ENCODE data around the gene ANP32B.

The ANP32B gene

GRCh38 chr9:97982683-97983588 lies at the start of gene ANP32B:
Gene ANP32B, plus strand, starts transcription at chr9:97983341. Its CDS starts 215 bp downstream, at chr9:97983556.
- Histone ChIP-seq H3K27ac (ENCODE audit: low read depth, low read length) (peak within 1 kb of the TSS; percentile 97; the same call in 1 of the 2 replicates), H3K4me3 (ENCODE audit: low read depth, low read length) (peak within 1 kb of the TSS; percentile 91), H3K9me3 (ENCODE audit: control insufficient read depth, insufficient read depth, low read depth, low read length) (no peaks in the 10 kb centered on the region), H3K9ac (ENCODE audit: low read length) (peak within 1 kb of the TSS; percentile 96), H3K27me3 (ENCODE audit: control insufficient read depth, insufficient read depth, low read length) (peaks cover 68% of the 10 kb centered on the region), H3K36me3 (ENCODE audit: control insufficient read depth, insufficient read depth, low read length) (no peaks in the 10 kb centered on the region), H3K4me1 (ENCODE audit: control insufficient read depth, insufficient read depth, low read length) (peaks cover 4% of the 10 kb centered on the region; the same call in 1 of the 2 replicates)

- Histone ChIP-seq H3K27ac (ENCODE audit: low read depth, low read length) (no peak overlapping the region), H3K9ac (ENCODE audit: low read length) (no peak overlapping the region), H3K4me1 (ENCODE audit: control insufficient read depth, insufficient read depth, low read length) (peaks cover 3% of the 10 kb centered on the region; the same call in 1 of the 2 replicates), H3K36me3 (ENCODE audit: control insufficient read depth, insufficient read depth, low read length) (no peaks in the 10 kb centered on the region), H3K9me3 (ENCODE audit: control insufficient read depth, insufficient read depth, low read depth, low read length) (no peaks in the 10 kb centered on the region), H3K27me3 (ENCODE audit: control insufficient read depth, insufficient read depth, low read length) (peaks cover 84% of the 10 kb centered on the region), H3K4me3 (ENCODE audit: low read depth, low read length) (no peak overlapping the region)
Observed at GRCh38 chr9:97934321-97935115, 48.6 kb upstream of the ANP32B start.

GRCh38 chr9:97935276-97935675 lies 47.9 kb upstream of the ANP32B start:
- Histone ChIP-seq H3K9ac (ENCODE audit: low read length) (no peak overlapping the region), H3K9me3 (ENCODE audit: control insufficient read depth, insufficient read depth, low read depth, low read length) (no peaks in the 10 kb centered on the region), H3K27me3 (ENCODE audit: control insufficient read depth, insufficient read depth, low read length) (peaks cover 84% of the 10 kb centered on the region), H3K36me3 (ENCODE audit: control insufficient read depth, insufficient read depth, low read length) (no peaks in the 10 kb centered on the region), H3K4me1 (ENCODE audit: control insufficient read depth, insufficient read depth, low read length) (peaks cover 3% of the 10 kb centered on the region; the same call in 1 of the 2 replicates), H3K4me3 (ENCODE audit: low read depth, low read length) (no peak overlapping the region), H3K27ac (ENCODE audit: low read depth, low read length) (no peak overlapping the region)

- Histone ChIP-seq H3K27me3 (ENCODE audit: control insufficient read depth, insufficient read depth, low read length) (peaks cover 84% of the 10 kb centered on the region), H3K27ac (ENCODE audit: low read depth, low read length) (no peak overlapping the region), H3K4me3 (ENCODE audit: low read depth, low read length) (no peak overlapping the region), H3K9ac (ENCODE audit: low read length) (no peak overlapping the region), H3K9me3 (ENCODE audit: control insufficient read depth, insufficient read depth, low read depth, low read length) (no peaks in the 10 kb centered on the region), H3K36me3 (ENCODE audit: control insufficient read depth, insufficient read depth, low read length) (no peaks in the 10 kb centered on the region), H3K4me1 (ENCODE audit: control insufficient read depth, insufficient read depth, low read length) (peaks cover 3% of the 10 kb centered on the region; the same call in 1 of the 2 replicates)
Observed at GRCh38 chr9:97936998-97937397, 46.1 kb upstream of the ANP32B start.

- Histone ChIP-seq H3K27me3 (ENCODE audit: control insufficient read depth, insufficient read depth, low read length) (peaks cover 92% of the 10 kb centered on the region), H3K4me1 (ENCODE audit: control insufficient read depth, insufficient read depth, low read length) (peaks cover 3% of the 10 kb centered on the region; the same call in 1 of the 2 replicates), H3K36me3 (ENCODE audit: control insufficient read depth, insufficient read depth, low read length) (no peaks in the 10 kb centered on the region), H3K27ac (ENCODE audit: low read depth, low read length) (no peak within 1 kb of the TSS), H3K9me3 (ENCODE audit: control insufficient read depth, insufficient read depth, low read depth, low read length) (no peaks in the 10 kb centered on the region), H3K9ac (ENCODE audit: low read length) (no peak within 1 kb of the TSS), H3K4me3 (ENCODE audit: low read depth, low read length) (no peak within 1 kb of the TSS)
Observed at GRCh38 chr9:97938081-97938644, 45.0 kb upstream of the ANP32B start, which contains the start of gene HEMGN. Gene HEMGN, minus strand, starts transcription at chr9:97938172. Its CDS starts 36 bp downstream, at chr9:97938136.

DNA sequence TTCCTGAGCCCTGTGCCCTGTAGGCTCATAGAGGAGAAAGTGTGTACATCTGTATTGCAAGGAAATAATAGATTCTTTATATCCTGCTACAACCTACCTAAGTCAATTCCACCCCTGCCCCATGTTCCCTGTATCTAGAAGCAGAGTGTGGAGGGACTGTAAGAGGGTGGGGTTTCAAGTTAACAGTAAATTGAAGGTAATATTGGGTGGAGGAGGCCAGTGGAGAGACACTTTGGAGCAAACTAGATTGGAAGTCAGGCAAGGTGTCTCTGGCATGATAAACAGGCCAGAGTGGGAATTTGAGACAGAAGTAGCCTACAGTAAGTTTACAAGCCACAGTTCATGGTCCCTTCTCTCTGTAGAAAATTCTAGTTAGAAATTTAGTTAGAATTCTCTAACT lies 42.9 kb upstream of the ANP32B start:
- Histone ChIP-seq H3K4me3 (ENCODE audit: low read depth, low read length) (no peak overlapping the region), H3K9ac (ENCODE audit: low read length) (no peak overlapping the region), H3K27me3 (ENCODE audit: control insufficient read depth, insufficient read depth, low read length) (peaks cover 93% of the 10 kb centered on the region), H3K4me1 (ENCODE audit: control insufficient read depth, insufficient read depth, low read length) (no peaks in the 10 kb centered on the region), H3K9me3 (ENCODE audit: control insufficient read depth, insufficient read depth, low read depth, low read length) (no peaks in the 10 kb centered on the region), H3K36me3 (ENCODE audit: control insufficient read depth, insufficient read depth, low read length) (no peaks in the 10 kb centered on the region), H3K27ac (ENCODE audit: low read depth, low read length) (no peak overlapping the region)

DNA sequence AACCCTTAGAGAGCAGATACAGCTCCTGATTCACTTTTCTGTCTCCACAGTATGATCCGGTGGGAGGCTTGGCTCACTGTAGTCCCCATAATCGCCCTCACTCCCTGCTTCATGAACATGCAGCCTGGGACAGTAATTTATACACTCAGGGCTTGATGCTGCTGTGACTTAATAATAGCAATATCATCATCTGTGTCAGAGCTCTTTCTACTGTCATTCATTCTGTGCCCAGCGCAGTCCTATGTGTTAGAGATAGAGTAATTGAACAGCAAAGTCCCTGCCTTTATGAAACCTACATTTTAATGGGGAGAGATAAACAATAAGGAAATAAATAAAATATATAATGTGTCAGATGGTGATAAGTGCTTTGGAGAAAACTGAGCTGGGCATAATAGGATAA lies 42.4 kb upstream of the ANP32B start:
- Histone ChIP-seq H3K36me3 (ENCODE audit: control insufficient read depth, insufficient read depth, low read length) (no peaks in the 10 kb centered on the region), H3K4me3 (ENCODE audit: low read depth, low read length) (no peak overlapping the region), H3K27me3 (ENCODE audit: control insufficient read depth, insufficient read depth, low read length) (peaks cover 88% of the 10 kb centered on the region), H3K4me1 (ENCODE audit: control insufficient read depth, insufficient read depth, low read length) (no peaks in the 10 kb centered on the region), H3K9ac (ENCODE audit: low read length) (no peak overlapping the region), H3K27ac (ENCODE audit: low read depth, low read length) (no peak overlapping the region), H3K9me3 (ENCODE audit: control insufficient read depth, insufficient read depth, low read depth, low read length) (no peaks in the 10 kb centered on the region)

- Histone ChIP-seq H3K9me3 (ENCODE audit: control insufficient read depth, insufficient read depth, low read depth, low read length) (no peaks in the 10 kb centered on the region), H3K27me3 (ENCODE audit: control insufficient read depth, insufficient read depth, low read length) (peaks cover 82% of the 10 kb centered on the region), H3K4me3 (ENCODE audit: low read depth, low read length) (no peak overlapping the region), H3K36me3 (ENCODE audit: control insufficient read depth, insufficient read depth, low read length) (no peaks in the 10 kb centered on the region), H3K27ac (ENCODE audit: low read depth, low read length) (no peak overlapping the region), H3K4me1 (ENCODE audit: control insufficient read depth, insufficient read depth, low read length) (no peaks in the 10 kb centered on the region), H3K9ac (ENCODE audit: low read length) (no peak overlapping the region)
Observed at GRCh38 chr9:97941323-97941722, 41.8 kb upstream of the ANP32B start.

- Histone ChIP-seq H3K36me3 (ENCODE audit: control insufficient read depth, insufficient read depth, low read length) (no peaks in the 10 kb centered on the region), H3K4me3 (ENCODE audit: low read depth, low read length) (no peak overlapping the region), H3K4me1 (ENCODE audit: control insufficient read depth, insufficient read depth, low read length) (no peaks in the 10 kb centered on the region), H3K9ac (ENCODE audit: low read length) (no peak overlapping the region), H3K9me3 (ENCODE audit: control insufficient read depth, insufficient read depth, low read depth, low read length) (no peaks in the 10 kb centered on the region), H3K27me3 (ENCODE audit: control insufficient read depth, insufficient read depth, low read length) (peaks cover 65% of the 10 kb centered on the region), H3K27ac (ENCODE audit: low read depth, low read length) (no peak overlapping the region)
Observed at GRCh38 chr9:97943308-97943855, 39.8 kb upstream of the ANP32B start.

DNA sequence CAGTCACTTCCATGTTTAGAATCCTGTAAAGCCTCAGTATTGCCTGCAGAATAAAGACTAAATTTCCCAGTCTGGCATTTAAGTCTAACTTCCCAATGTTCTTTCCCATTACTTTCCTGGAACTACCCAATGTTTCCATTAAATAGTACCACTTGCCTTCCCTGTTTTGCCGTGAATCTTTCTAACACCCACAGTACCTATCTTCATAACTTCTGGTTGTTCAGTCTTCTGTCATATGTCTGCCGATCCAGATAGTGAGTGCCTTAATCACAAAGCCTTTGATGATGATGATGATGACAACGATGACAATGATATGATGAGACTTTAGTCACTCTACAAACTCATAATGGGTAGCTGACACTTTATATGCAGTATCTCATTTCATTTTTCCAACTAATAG lies 38.5 kb upstream of the ANP32B start:
- Histone ChIP-seq H3K9me3 (ENCODE audit: control insufficient read depth, insufficient read depth, low read depth, low read length) (no peaks in the 10 kb centered on the region), H3K27me3 (ENCODE audit: control insufficient read depth, insufficient read depth, low read length) (peaks cover 53% of the 10 kb centered on the region), H3K9ac (ENCODE audit: low read length) (no peak overlapping the region), H3K36me3 (ENCODE audit: control insufficient read depth, insufficient read depth, low read length) (no peaks in the 10 kb centered on the region), H3K4me1 (ENCODE audit: control insufficient read depth, insufficient read depth, low read length) (no peaks in the 10 kb centered on the region), H3K27ac (ENCODE audit: low read depth, low read length) (no peak overlapping the region), H3K4me3 (ENCODE audit: low read depth, low read length) (no peak overlapping the region)
